PFSK-1 (cell line): Measurements from ENCODE around the gene GIPC2.

ENCODE experiments used
- FOXP2 ChIP-seq: optimal IDR thresholded peaks from 2 replicates; pipeline ENCODE3; 2011; ENCODE audit warnings: borderline replicate concordance, control low read depth, inconsistent platforms; ENCODE audit not compliant: insufficient read depth; ENCODE audit errors: extremely low read length, extremely low read depth
- POLR2AphosphoS5 ChIP-seq: IDR thresholded peaks from 2 replicates; pipeline ENCODE4 v1.6.1; 2012; ENCODE audit warnings: low read depth, mild to moderate bottlenecking, control low read depth, low read length, moderate library complexity
- SIN3A ChIP-seq: IDR thresholded peaks from 2 replicates; pipeline ENCODE4 v1.6.1; 2012; ENCODE audit warnings: mild to moderate bottlenecking, low read length, moderate library complexity, borderline replicate concordance; ENCODE audit not compliant: insufficient read depth
- TAF1 ChIP-seq: IDR thresholded peaks from 2 replicates; pipeline ENCODE4 v1.6.1; 2012; ENCODE audit warnings: low read length, control low read depth, borderline replicate concordance; ENCODE audit not compliant: insufficient read depth
- TF ChIP-seq, protein P1 (sequence below), 2 experiments: IDR thresholded peaks; 2 replicates each; pipeline versions ENCODE4 v1.6.1 to v1.8.0; 2011 to 2012; ENCODE audit warnings: low read depth in 2 of 2, low read length in 2 of 2, control low read depth in 1 of 2, inconsistent platforms in 1 of 2, mild to moderate bottlenecking in 1 of 2, moderate library complexity in 1 of 2; ENCODE audit not compliant: insufficient read depth in 1 of 2

GRCh38 chr1:78080767-78081166 lies 35.0 kb downstream of the GIPC2 start:
- TF ChIP-seq, protein P1, sequence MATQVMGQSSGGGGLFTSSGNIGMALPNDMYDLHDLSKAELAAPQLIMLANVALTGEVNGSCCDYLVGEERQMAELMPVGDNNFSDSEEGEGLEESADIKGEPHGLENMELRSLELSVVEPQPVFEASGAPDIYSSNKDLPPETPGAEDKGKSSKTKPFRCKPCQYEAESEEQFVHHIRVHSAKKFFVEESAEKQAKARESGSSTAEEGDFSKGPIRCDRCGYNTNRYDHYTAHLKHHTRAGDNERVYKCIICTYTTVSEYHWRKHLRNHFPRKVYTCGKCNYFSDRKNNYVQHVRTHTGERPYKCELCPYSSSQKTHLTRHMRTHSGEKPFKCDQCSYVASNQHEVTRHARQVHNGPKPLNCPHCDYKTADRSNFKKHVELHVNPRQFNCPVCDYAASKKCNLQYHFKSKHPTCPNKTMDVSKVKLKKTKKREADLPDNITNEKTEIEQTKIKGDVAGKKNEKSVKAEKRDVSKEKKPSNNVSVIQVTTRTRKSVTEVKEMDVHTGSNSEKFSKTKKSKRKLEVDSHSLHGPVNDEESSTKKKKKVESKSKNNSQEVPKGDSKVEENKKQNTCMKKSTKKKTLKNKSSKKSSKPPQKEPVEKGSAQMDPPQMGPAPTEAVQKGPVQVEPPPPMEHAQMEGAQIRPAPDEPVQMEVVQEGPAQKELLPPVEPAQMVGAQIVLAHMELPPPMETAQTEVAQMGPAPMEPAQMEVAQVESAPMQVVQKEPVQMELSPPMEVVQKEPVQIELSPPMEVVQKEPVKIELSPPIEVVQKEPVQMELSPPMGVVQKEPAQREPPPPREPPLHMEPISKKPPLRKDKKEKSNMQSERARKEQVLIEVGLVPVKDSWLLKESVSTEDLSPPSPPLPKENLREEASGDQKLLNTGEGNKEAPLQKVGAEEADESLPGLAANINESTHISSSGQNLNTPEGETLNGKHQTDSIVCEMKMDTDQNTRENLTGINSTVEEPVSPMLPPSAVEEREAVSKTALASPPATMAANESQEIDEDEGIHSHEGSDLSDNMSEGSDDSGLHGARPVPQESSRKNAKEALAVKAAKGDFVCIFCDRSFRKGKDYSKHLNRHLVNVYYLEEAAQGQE (IDR thresholded peaks at IDR 0.05; ENCODE audit: insufficient read depth in 1 of 2, low read depth in 2 of 2, low read length in 2 of 2) = no peak
- TF ChIP-seq POLR2AphosphoS5 (no peak), TAF1 (no peak), SIN3A (no peak), FOXP2 (no peak)
